ENCODE data around the gene MOCS2. TPM values are rescaled to one million over a fixed set of nuclear protein-coding genes. Genes with fewer than 3 reads are reported as not detected.

The MOCS2 gene
- total and polyA plus RNA-seq, 4 experiments from 2014 or later: 23.1 to 49.4 (median 32.7) TPM

DNA sequence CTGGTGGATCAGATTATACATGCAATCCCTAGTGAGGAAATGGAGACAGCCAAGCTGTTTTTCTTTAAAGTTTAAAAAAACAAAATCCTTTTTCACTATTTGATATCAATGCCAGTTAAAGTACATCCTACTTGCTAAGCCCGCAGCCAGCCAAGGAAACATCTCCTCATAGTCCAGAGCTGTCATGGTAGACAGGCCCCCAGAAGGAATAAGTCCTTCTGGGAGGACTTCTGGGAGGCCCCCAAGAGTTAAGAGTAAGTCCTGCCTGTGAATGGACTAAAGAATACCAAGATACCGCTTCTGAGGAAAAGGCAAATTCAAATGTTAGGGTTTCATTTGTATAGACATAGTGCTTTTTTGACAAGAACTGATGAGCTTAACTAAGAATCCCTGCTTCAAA is 38.3 kb downstream of the MOCS2 start:
- intact Hi-C loops (cut with micrococcal nuclease): no loop called here
- Histone ChIP-seq H3K4me3 (ENCODE audit: low read length in 2 of 2) (no peak overlapping the region), H3K27me3 (ENCODE audit: insufficient read depth, low read length) (no peaks in the 10 kb centered on the region), H3K4me1 (ENCODE audit: insufficient read depth, low read length) (no peaks in the 10 kb centered on the region), H3K27ac (ENCODE audit: low read depth, low read length) (no peak overlapping the region), H3K9me3 (ENCODE audit: control insufficient read depth in 1 of 2, low read length in 2 of 2) (no peaks in the 10 kb centered on the region), H3K36me3 (ENCODE audit: insufficient read depth, low read length) (no peaks in the 10 kb centered on the region)
- H3K36me3 Mint-ChIP-seq: no peaks in the 10 kb centered on the region
- H3K27me3 Mint-ChIP-seq: no peaks in the 10 kb centered on the region
- no peak overlapping the region for H3K4me3 Mint-ChIP-seq
- POLR2A ChIA-PET (ENCODE audit: partially characterized antibody): no interaction called here
- H3K27ac Mint-ChIP-seq: no peak overlapping the region
- H3K4me1 Mint-ChIP-seq: peaks cover 0 to 7% (median 3%) of the 10 kb centered on the region in 4 donors
- no peak for DNase-seq
- no peaks in the 10 kb centered on the region for H3K9me3 Mint-ChIP-seq
- CTCF ChIA-PET (ENCODE audit: partially characterized antibody): no interaction called here

DNA sequence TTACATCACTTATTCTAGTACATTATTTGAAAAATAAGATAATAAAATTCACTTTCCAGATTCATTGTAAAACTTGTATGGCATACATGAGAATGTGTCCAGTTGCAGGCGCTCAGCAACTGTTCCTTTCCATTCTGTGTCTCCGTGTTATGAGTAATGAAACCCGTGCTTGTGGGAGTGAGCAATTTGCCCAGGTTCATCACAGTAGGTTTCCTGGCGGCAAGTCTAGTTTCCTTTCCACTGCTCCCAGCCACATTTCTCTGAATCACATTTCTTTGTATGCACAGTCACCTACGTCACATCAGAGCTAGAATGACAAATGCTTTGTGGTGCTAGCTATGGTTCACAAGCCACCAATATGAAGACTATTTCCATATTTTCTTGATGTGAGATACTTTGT is 39.9 kb downstream of the MOCS2 start:
- POLR2A ChIA-PET (ENCODE audit: partially characterized antibody): interaction anchor here (1.4 kb wide), 1 partner anchor 24 kb away, joined by 3 read pairs; no protein-coding TSS in a partner anchor
- H3K4me3 Mint-ChIP-seq: no peak overlapping the region

DNA sequence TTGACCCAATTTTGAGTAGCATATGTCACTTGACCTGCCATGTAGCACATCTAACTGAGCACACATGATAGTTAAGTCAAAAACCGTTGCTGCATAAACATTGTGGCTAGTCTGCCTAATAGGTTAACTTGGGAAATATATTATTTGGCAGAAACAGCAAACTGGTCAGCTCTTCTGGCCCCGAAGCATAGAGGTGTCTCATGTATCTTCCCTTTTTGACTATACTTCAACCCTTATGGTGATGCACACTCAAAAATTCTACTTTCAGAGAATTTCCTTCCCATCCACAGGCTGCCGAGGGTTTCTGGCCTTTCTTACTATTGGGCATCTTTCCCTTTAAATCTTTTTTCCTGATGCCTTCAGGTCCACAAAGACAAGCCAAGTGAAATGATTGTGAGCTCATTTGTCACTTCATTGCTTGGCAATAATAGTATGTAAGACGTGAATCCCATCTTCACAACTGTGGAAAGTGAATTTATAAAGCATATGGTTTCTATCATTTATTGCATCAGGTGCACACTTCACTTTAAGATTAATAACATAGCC is 41.2 kb downstream of the MOCS2 start:
- ChIA-PET CTCF (ENCODE audit: partially characterized antibody) (interaction anchor here (1.5 kb wide), 2 partner anchors 8 to 119 kb away, joined by 3 to 4 read pairs; no protein-coding TSS in a partner anchor), POLR2A (ENCODE audit: partially characterized antibody) (interaction anchor here (1.4 kb wide), 1 partner anchor 25 kb away, joined by 3 read pairs; no protein-coding TSS in a partner anchor)
- DNase-seq: no peak
- Mint-ChIP-seq H3K27me3 (no peaks in the 10 kb centered on the region), H3K4me3 (no peak overlapping the region), H3K9me3 (no peaks in the 10 kb centered on the region), H3K27ac (no peak overlapping the region), H3K36me3 (no peaks in the 10 kb centered on the region), H3K4me1 (peaks cover 0 to 7% (median 3%) of the 10 kb centered on the region in 4 donors)
- Histone ChIP-seq H3K9me3 (ENCODE audit: control insufficient read depth in 1 of 2, low read length in 2 of 2) (no peaks in the 10 kb centered on the region), H3K36me3 (ENCODE audit: insufficient read depth, low read length) (no peaks in the 10 kb centered on the region), H3K4me3 (ENCODE audit: low read length in 2 of 2) (no peak overlapping the region), H3K27ac (ENCODE audit: low read depth, low read length) (no peak overlapping the region), H3K27me3 (ENCODE audit: insufficient read depth, low read length) (no peaks in the 10 kb centered on the region), H3K4me1 (ENCODE audit: insufficient read depth, low read length) (no peaks in the 10 kb centered on the region)
- intact Hi-C loops (cut with micrococcal nuclease): no loop called here

More for the DNA sequence above, 39.9 kb downstream of the MOCS2 start:
- Histone ChIP-seq H3K4me3 (ENCODE audit: low read length in 2 of 2) (no peak overlapping the region), H3K27me3 (ENCODE audit: insufficient read depth, low read length) (no peaks in the 10 kb centered on the region), H3K27ac (ENCODE audit: low read depth, low read length) (no peak overlapping the region), H3K4me1 (ENCODE audit: insufficient read depth, low read length) (no peaks in the 10 kb centered on the region), H3K9me3 (ENCODE audit: control insufficient read depth in 1 of 2, low read length in 2 of 2) (no peaks in the 10 kb centered on the region), H3K36me3 (ENCODE audit: insufficient read depth, low read length) (no peaks in the 10 kb centered on the region)
- CTCF ChIA-PET (ENCODE audit: partially characterized antibody): interaction anchor here (1.0 to 1.5 kb wide), 2 partner anchors 10 to 28 kb away, joined by 3 read pairs; no protein-coding TSS in a partner anchor
- Mint-ChIP-seq H3K27me3 (no peaks in the 10 kb centered on the region), H3K4me1 (peaks cover 0 to 7% (median 3%) of the 10 kb centered on the region in 4 donors), H3K36me3 (no peaks in the 10 kb centered on the region), H3K9me3 (no peaks in the 10 kb centered on the region), H3K27ac (peak overlapping the region in 1 of 7 donors; percentile 17)
- peak in 1 of 5 donors; percentile 52 for DNase-seq
- intact Hi-C loops (cut with micrococcal nuclease): no loop called here

DNA sequence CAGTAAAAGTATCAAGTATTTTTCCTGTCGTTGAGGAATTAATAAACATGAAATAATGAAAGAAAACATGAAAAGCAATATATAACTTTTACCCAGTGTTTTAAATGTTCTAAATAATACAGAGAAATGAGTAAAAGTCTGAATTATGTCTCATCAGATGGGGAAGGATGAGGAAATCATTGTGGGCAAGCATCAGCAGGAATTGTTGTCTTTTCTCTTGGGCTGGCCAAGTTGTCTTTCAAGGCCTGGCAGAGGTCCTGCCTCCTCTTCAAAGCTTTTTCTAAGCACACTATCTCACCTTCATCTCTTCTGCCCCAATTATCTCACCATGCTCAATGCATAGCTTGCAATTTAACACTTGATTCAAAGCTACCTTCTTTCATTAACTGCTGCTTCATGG is 41.9 kb downstream of the MOCS2 start:
- no peaks in the 10 kb centered on the region for H3K27me3 Mint-ChIP-seq
- no peaks in the 10 kb centered on the region for H3K36me3 Mint-ChIP-seq
- Histone ChIP-seq H3K27ac (ENCODE audit: low read depth, low read length) (no peak overlapping the region), H3K4me1 (ENCODE audit: insufficient read depth, low read length) (no peaks in the 10 kb centered on the region), H3K4me3 (ENCODE audit: low read length in 2 of 2) (no peak overlapping the region), H3K9me3 (ENCODE audit: control insufficient read depth in 1 of 2, low read length in 2 of 2) (no peaks in the 10 kb centered on the region), H3K36me3 (ENCODE audit: insufficient read depth, low read length) (no peaks in the 10 kb centered on the region), H3K27me3 (ENCODE audit: insufficient read depth, low read length) (no peaks in the 10 kb centered on the region)
- intact Hi-C loops (cut with micrococcal nuclease): no loop called here
- H3K9me3 Mint-ChIP-seq: no peaks in the 10 kb centered on the region
- no peak for DNase-seq
- CTCF ChIA-PET (ENCODE audit: partially characterized antibody): interaction anchor here (1.5 kb wide), 1 partner anchor 119 kb away, joined by 4 read pairs; no protein-coding TSS in a partner anchor
- POLR2A ChIA-PET (ENCODE audit: partially characterized antibody): no interaction called here
- no peak overlapping the region for H3K4me3 Mint-ChIP-seq
- H3K4me1 Mint-ChIP-seq: peaks cover 0 to 7% (median 3%) of the 10 kb centered on the region in 4 donors
- no peak overlapping the region for H3K27ac Mint-ChIP-seq

- H3K4me3 Mint-ChIP-seq: no peak overlapping the region
- H3K36me3 ChIP-seq (ENCODE audit: insufficient read depth, low read length): no peaks in the 10 kb centered on the region
- H3K27me3 ChIP-seq (ENCODE audit: insufficient read depth, low read length): no peaks in the 10 kb centered on the region
- POLR2A ChIA-PET (ENCODE audit: partially characterized antibody): no interaction called here
- CTCF ChIA-PET (ENCODE audit: partially characterized antibody): no interaction called here
- no peak for DNase-seq
- no peaks in the 10 kb centered on the region for H3K4me1 ChIP-seq (ENCODE audit: insufficient read depth, low read length)
- H3K27ac ChIP-seq (ENCODE audit: low read depth, low read length): no peak overlapping the region
- no peak overlapping the region for H3K4me3 ChIP-seq (ENCODE audit: low read length in 2 of 2)
- no peaks in the 10 kb centered on the region for H3K27me3 Mint-ChIP-seq
- H3K27ac Mint-ChIP-seq: no peak overlapping the region
- H3K4me1 Mint-ChIP-seq: peaks cover 0 to 7% (median 3%) of the 10 kb centered on the region in 4 donors
- H3K36me3 Mint-ChIP-seq: no peaks in the 10 kb centered on the region
- intact Hi-C loops (cut with micrococcal nuclease): no loop called here
- no peaks in the 10 kb centered on the region for H3K9me3 Mint-ChIP-seq
- no peaks in the 10 kb centered on the region for H3K9me3 ChIP-seq (ENCODE audit: control insufficient read depth in 1 of 2, low read length in 2 of 2)
These were observed 43.5 kb downstream of the MOCS2 start for GRCh38 chr5:53066088-53066487.

- ChIA-PET POLR2A (ENCODE audit: partially characterized antibody) (no interaction called here), CTCF (ENCODE audit: partially characterized antibody) (no interaction called here)
- Mint-ChIP-seq H3K9me3 (no peaks in the 10 kb centered on the region), H3K27ac (no peak overlapping the region), H3K4me3 (no peak overlapping the region), H3K36me3 (no peaks in the 10 kb centered on the region), H3K27me3 (no peaks in the 10 kb centered on the region), H3K4me1 (no peaks in the 10 kb centered on the region)
- intact Hi-C loops (cut with micrococcal nuclease): no loop called here
- Histone ChIP-seq H3K4me3 (ENCODE audit: low read length in 2 of 2) (no peak overlapping the region), H3K36me3 (ENCODE audit: insufficient read depth, low read length) (no peaks in the 10 kb centered on the region), H3K27me3 (ENCODE audit: insufficient read depth, low read length) (no peaks in the 10 kb centered on the region), H3K9me3 (ENCODE audit: control insufficient read depth in 1 of 2, low read length in 2 of 2) (no peaks in the 10 kb centered on the region), H3K27ac (ENCODE audit: low read depth, low read length) (no peak overlapping the region), H3K4me1 (ENCODE audit: insufficient read depth, low read length) (no peaks in the 10 kb centered on the region)
- no peak for DNase-seq
These were observed 45.8 kb downstream of the MOCS2 start for GRCh38 chr5:53063791-53064190.

DNA sequence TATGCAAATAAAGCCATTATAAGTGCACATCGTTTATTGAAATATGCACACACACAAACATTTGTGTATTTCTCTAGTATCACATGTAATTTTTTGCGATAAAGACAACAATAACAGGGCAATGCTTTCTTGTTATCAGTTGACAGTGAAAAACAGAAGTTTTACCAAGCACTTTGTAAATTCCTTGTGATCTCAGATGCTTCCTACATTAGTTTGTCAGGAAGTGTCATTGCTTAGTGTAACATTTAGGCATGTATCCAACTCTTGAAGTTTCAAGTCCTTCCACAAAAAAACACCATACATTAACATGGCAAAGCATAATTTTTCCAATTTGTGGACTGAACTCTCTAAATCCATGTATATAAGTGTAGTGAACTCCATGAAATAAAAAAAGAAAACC is 46.4 kb downstream of the MOCS2 start:
- no peaks in the 10 kb centered on the region for H3K4me1 ChIP-seq (ENCODE audit: insufficient read depth, low read length)
- no peak overlapping the region for H3K27ac ChIP-seq (ENCODE audit: low read depth, low read length)
- Mint-ChIP-seq H3K27ac (no peak overlapping the region), H3K4me3 (no peak overlapping the region), H3K4me1 (no peaks in the 10 kb centered on the region), H3K9me3 (no peaks in the 10 kb centered on the region), H3K36me3 (peaks cover 0 to 2% of the 10 kb centered on the region in 2 donors), H3K27me3 (peaks cover 0 to 1% of the 10 kb centered on the region in 2 donors)
- CTCF ChIA-PET (ENCODE audit: partially characterized antibody): no interaction called here
- H3K27me3 ChIP-seq (ENCODE audit: insufficient read depth, low read length): no peaks in the 10 kb centered on the region
- no peak overlapping the region for H3K4me3 ChIP-seq (ENCODE audit: low read length in 2 of 2)
- intact Hi-C loops (cut with micrococcal nuclease): no loop called here
- POLR2A ChIA-PET (ENCODE audit: partially characterized antibody): no interaction called here
- H3K36me3 ChIP-seq (ENCODE audit: insufficient read depth, low read length): no peaks in the 10 kb centered on the region
- H3K9me3 ChIP-seq (ENCODE audit: control insufficient read depth in 1 of 2, low read length in 2 of 2): no peaks in the 10 kb centered on the region
- no peak for DNase-seq
